Activated CD8-positive, alpha-beta memory T cell treated with anti-CD3 and anti-CD28 coated beads, Interleukin-2, amount 50 U/mL, for 1 hour (primary cell): ENCODE measurements around the gene TRAPPC12.

ENCODE experiments used
- DNase-seq: peaks from one replicate; pipeline ENCODE4 v3.0.0-alpha.2; 2020; ENCODE audit errors: extremely low read depth

The TRAPPC12 gene

GRCh38 chr2:3468296-3468988 is 88.9 kb downstream of the TRAPPC12 start:
- no peak for DNase-seq

GRCh38 chr2:3469486-3469885 is 90.0 kb downstream of the TRAPPC12 start:
- no peak for DNase-seq

GRCh38 chr2:3470166-3470651 is 90.7 kb downstream of the TRAPPC12 start:
- no peak for DNase-seq

GRCh38 chr2:3470856-3471737 is 91.6 kb downstream of the TRAPPC12 start:
- DNase-seq, result no peak

- DNase-seq, result no peak
Measured at GRCh38 chr2:3472296-3472695, 92.8 kb downstream of the TRAPPC12 start.

- no peak for DNase-seq
Measured at GRCh38 chr2:3472966-3473365, 93.5 kb downstream of the TRAPPC12 start.

GRCh38 chr2:3475771-3476170 is 96.3 kb downstream of the TRAPPC12 start:
- no peak for DNase-seq

- no peak for DNase-seq
Measured at GRCh38 chr2:3476321-3476984, 97.0 kb downstream of the TRAPPC12 start.

- no peak for DNase-seq
Measured at GRCh38 chr2:3476985-3477327, 97.5 kb downstream of the TRAPPC12 start.

GRCh38 chr2:3478846-3479385 is 99.4 kb downstream of the TRAPPC12 start:
- DNase-seq, result no peak

GRCh38 chr2:3479430-3480320 is 100.2 kb downstream of the TRAPPC12 start:
- no peak for DNase-seq

- DNase-seq, result no peak
Measured at GRCh38 chr2:3480352-3481010, 101.0 kb downstream of the TRAPPC12 start.

- no peak for DNase-seq
Measured at GRCh38 chr2:3481011-3481400, 101.5 kb downstream of the TRAPPC12 start.

GRCh38 chr2:3481736-3482362 is 102.4 kb downstream of the TRAPPC12 start:
- DNase-seq, result no peak

GRCh38 chr2:3482363-3482821 is 102.9 kb downstream of the TRAPPC12 start:
- DNase-seq, result no peak

GRCh38 chr2:3483227-3483985 is 103.9 kb downstream of the TRAPPC12 start:
- DNase-seq, result no peak

GRCh38 chr2:3483986-3484960 is 104.8 kb downstream of the TRAPPC12 start:
- no peak for DNase-seq

GRCh38 chr2:3485166-3485565 is 105.7 kb downstream of the TRAPPC12 start:
- no peak for DNase-seq
